Hepatocyte (in vitro differentiated cells): ENCODE measurements around the gene RBL2. TPM values are rescaled to one million over a fixed set of nuclear protein-coding genes. Genes with fewer than 3 reads are reported as not detected.

Experiments used
- DNase-seq: peaks from one replicate; pipeline ENCODE4 v3.0.0-alpha.2; 2016; ENCODE audit warnings: low spot score
- H2AFZ ChIP-seq: fragments of 200-600 bp; sonication (generic); 2 replicates; pipeline ENCODE4 v1.6.0; 2016; ENCODE audit warnings: antibody characterized with exemption, mild to moderate bottlenecking
- H3K27ac ChIP-seq: fragments of 200-600 bp; sonication (generic); 2 replicates; pipeline ENCODE4 v1.5.1; 2016; ENCODE audit warnings: mild to moderate bottlenecking
- H3K27me3 ChIP-seq: fragments of 200-600 bp; sonication (generic); 2 replicates; pipeline ENCODE4 v1.6.1; 2016
- H3K36me3 ChIP-seq: fragments of 200-600 bp; sonication (generic); replicated peaks from 2 replicates; pipeline ENCODE4 v1.5.1; 2016; ENCODE audit warnings: low read depth; ENCODE audit not compliant: insufficient read depth
- H3K4me1 ChIP-seq: fragments of 200-600 bp; sonication (generic); 2 replicates; pipeline ENCODE4 v1.5.1; 2016; ENCODE audit warnings: mild to moderate bottlenecking, moderate library complexity; ENCODE audit not compliant: insufficient read depth
- H3K4me2 ChIP-seq: fragments of 200-600 bp; sonication (generic); 2 replicates; pipeline ENCODE4 v1.6.0; 2016
- H3K4me3 ChIP-seq: fragments of 200-600 bp; sonication (generic); 2 replicates; pipeline ENCODE4 v1.5.1; 2016; ENCODE audit warnings: mild to moderate bottlenecking
- H3K79me2 ChIP-seq: fragments of 200-600 bp; sonication (generic); 2 replicates; pipeline ENCODE4 v1.6.0; 2017; ENCODE audit warnings: mild to moderate bottlenecking
- H3K9me2 ChIP-seq: fragments of 200-600 bp; sonication (generic); replicated peaks from 2 replicates; pipeline ENCODE4 v1.6.0; 2017; ENCODE audit warnings: mild to moderate bottlenecking; ENCODE audit not compliant: insufficient read depth
- H3K9me3 ChIP-seq: fragments of 200-600 bp; sonication (generic); 2 replicates; pipeline ENCODE4 v1.5.1; 2016; ENCODE audit warnings: low read depth, mild to moderate bottlenecking
- H4K20me1 ChIP-seq: fragments of 200-600 bp; sonication (generic); 2 replicates; pipeline ENCODE4 v1.6.0; 2016; ENCODE audit warnings: mild to moderate bottlenecking; ENCODE audit not compliant: insufficient read depth, poor library complexity, severe bottlenecking
- CTCF ChIP-seq: fragments of 200-600 bp; sonication (generic); IDR thresholded peaks from 2 replicates; pipeline ENCODE4 v1.5.1; 2016; ENCODE audit warnings: antibody characterized with exemption, mild to moderate bottlenecking; ENCODE audit not compliant: poor library complexity
- EZH2 ChIP-seq: fragments of 200-600 bp; sonication (generic); IDR thresholded peaks from 2 replicates; pipeline ENCODE4 v1.6.1; 2016; ENCODE audit warnings: antibody characterized with exemption, mild to moderate bottlenecking, borderline replicate concordance
- EZH2phosphoT487 ChIP-seq: fragments of 200-600 bp; sonication (generic); IDR thresholded peaks from one replicate; pipeline ENCODE4 v1.6.1; 2018; ENCODE audit warnings: antibody characterized with exemption, mild to moderate bottlenecking, low read depth, moderate library complexity; ENCODE audit not compliant: unreplicated experiment, severe bottlenecking
- WGBS: methylation state at CpG from one replicate; pipeline ENCODE4 v1.1.6; 2016; ENCODE audit warnings: low lambda C conversion rate; ENCODE audit errors: missing lambda C conversion rate; 5-methylcytosine and 5-hydroxymethylcytosine counted together
- polyA plus RNA-seq: library from polyadenylated mRNA; unstranded; fragments of >200 nt; fragmentation: Nextera tagmentation; extraction: Ambion mirVana; gene quantifications from 2 replicates; pipeline ENCODE4 v1.2.1, GENCODE V29; 2016
- total RNA-seq: library from RNA; depleted of rRNA; stranded (reverse); fragments of >200 nt; gene quantifications from 2 replicates; pipeline ENCODE4 v1.2.3, GENCODE V29; 2014

The RBL2 gene
- total and polyA plus RNA-seq, 2 experiments from 2014 or later, result 17.3 to 48.8 TPM

- Histone ChIP-seq H4K20me1 (no peaks in the 10 kb centered on the region), H2AFZ (no peak overlapping the region), H3K79me2 (no peaks in the 10 kb centered on the region), H3K4me1 (no peaks in the 10 kb centered on the region), H3K27ac (no peak overlapping the region), H3K27me3 (no peaks in the 10 kb centered on the region), H3K9me2 (no peaks in the 10 kb centered on the region), H3K9me3 (no peaks in the 10 kb centered on the region), H3K4me2 (no peak overlapping the region), H3K4me3 (no peak overlapping the region), H3K36me3 (no peaks in the 10 kb centered on the region)
- WGBS, result 96% methylated on average over 18 of the region's 18 CpGs
- DNase-seq, result no peak
- no peak for TF ChIP-seq EZH2
- TF ChIP-seq EZH2phosphoT487, result no peak
- no peak for TF ChIP-seq CTCF
These were observed 21.7 kb upstream of the RBL2 start for GRCh38 chr16:53412549-53412948.

- Histone ChIP-seq H3K9me2 (no peaks in the 10 kb centered on the region), H4K20me1 (no peaks in the 10 kb centered on the region), H2AFZ (no peak overlapping the region), H3K27ac (no peak overlapping the region), H3K27me3 (no peaks in the 10 kb centered on the region), H3K36me3 (no peaks in the 10 kb centered on the region), H3K9me3 (no peaks in the 10 kb centered on the region), H3K4me3 (no peak overlapping the region), H3K79me2 (no peaks in the 10 kb centered on the region), H3K4me1 (no peaks in the 10 kb centered on the region), H3K4me2 (no peak overlapping the region)
- DNase-seq, result no peak
- 89% methylated on average over 15 of the region's 18 CpGs for WGBS
- no peak for TF ChIP-seq EZH2
These were observed 20.4 kb upstream of the RBL2 start for GRCh38 chr16:53413864-53414263.

GRCh38 chr16:53414381-53414780 lies 19.9 kb upstream of the RBL2 start:
- no peaks in the 10 kb centered on the region for H3K4me1 ChIP-seq
- H3K4me3 ChIP-seq, result no peak overlapping the region
- no peaks in the 10 kb centered on the region for H4K20me1 ChIP-seq
- no peak for DNase-seq
- H2AFZ ChIP-seq, result no peak overlapping the region
- no peaks in the 10 kb centered on the region for H3K27me3 ChIP-seq
- no peak overlapping the region for H3K27ac ChIP-seq
- no peaks in the 10 kb centered on the region for H3K9me2 ChIP-seq
- H3K36me3 ChIP-seq, result no peaks in the 10 kb centered on the region
- H3K4me2 ChIP-seq, result no peak overlapping the region
- TF ChIP-seq EZH2, result no peak
- TF ChIP-seq CTCF, result no peak
- TF ChIP-seq EZH2phosphoT487, result no peak
- no peaks in the 10 kb centered on the region for H3K9me3 ChIP-seq
- 94% methylated on average over 15 of the region's 16 CpGs for WGBS
- H3K79me2 ChIP-seq, result no peaks in the 10 kb centered on the region

GRCh38 chr16:53415504-53415903 lies 18.8 kb upstream of the RBL2 start:
- no peaks in the 10 kb centered on the region for H3K79me2 ChIP-seq
- H2AFZ ChIP-seq, result no peak overlapping the region
- 15% methylated on average over 4 of the region's 4 CpGs for WGBS
- H4K20me1 ChIP-seq, result no peaks in the 10 kb centered on the region
- no peaks in the 10 kb centered on the region for H3K4me1 ChIP-seq
- no peak overlapping the region for H3K4me3 ChIP-seq
- H3K9me3 ChIP-seq, result no peaks in the 10 kb centered on the region
- peak overlapping the region; percentile 36 for H3K4me2 ChIP-seq
- H3K27ac ChIP-seq, result no peak overlapping the region
- TF ChIP-seq CTCF (peak; percentile 23), EZH2 (no peak)
- H3K9me2 ChIP-seq, result no peaks in the 10 kb centered on the region
- H3K27me3 ChIP-seq, result no peaks in the 10 kb centered on the region
- DNase-seq, result peak; percentile 46
- no peaks in the 10 kb centered on the region for H3K36me3 ChIP-seq
